ENCODE data around the gene GLRX2. TPM values are rescaled to one million over a fixed set of nuclear protein-coding genes. Genes with fewer than 3 reads are reported as not detected.

GLRX2 gene, protein sequence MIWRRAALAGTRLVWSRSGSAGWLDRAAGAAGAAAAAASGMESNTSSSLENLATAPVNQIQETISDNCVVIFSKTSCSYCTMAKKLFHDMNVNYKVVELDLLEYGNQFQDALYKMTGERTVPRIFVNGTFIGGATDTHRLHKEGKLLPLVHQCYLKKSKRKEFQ
- 13.9 TPM for total RNA-seq (2013)
- 10 to 100 TPM in 2 of 3 donors, 1 to 10 TPM in 1; 4.2 to 16.1 (median 15.2) TPM for polyA plus RNA-seq
- polyA minus RNA-seq, result 4.6 and 6.1 TPM in 2 replicates
- total RNA-seq, result 5.0 to 25.3 (median 18.5) reads per million in 11 experiments

DNA sequence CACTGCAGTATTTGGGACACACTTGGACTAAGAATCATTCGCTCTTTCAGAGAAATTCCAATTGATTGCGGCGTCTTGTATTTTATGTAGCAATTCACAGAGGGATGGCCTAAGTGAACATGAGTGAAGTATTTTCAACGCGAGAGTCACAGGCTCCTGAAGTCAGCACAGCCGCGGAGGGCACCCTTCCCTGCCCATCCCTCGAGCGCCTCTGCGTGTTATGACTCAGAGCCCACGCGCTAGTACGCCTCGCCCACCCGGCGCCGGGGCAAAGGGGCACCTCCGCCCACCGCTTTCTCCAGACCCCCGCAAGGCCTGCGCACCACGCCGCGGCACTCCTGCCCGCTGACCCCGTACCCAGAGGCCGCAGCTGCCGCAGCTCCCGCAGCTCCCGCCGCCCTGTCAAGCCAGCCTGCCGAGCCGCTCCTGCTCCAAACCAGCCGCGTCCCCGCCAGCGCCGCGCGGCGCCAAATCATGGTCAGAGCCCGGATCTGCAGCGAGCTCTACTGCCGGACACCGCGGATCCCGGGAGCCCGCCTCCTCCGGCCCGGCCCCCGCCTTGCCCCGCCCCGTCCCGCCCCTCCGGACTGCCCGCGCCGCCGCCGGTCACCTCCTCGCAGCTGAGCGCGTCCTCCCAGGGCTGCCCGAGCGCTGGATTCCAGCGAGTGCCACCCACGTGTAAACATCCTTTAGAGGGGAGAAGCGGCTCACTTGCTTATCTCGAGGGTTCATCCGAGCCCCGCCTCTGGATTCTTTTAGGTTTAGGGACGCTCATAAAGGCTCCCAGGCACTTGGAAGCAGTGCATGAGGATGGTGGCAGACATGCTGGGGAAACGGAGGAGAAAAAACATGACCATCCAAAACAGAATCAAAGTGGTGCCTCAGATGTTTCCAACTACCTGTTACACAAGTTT lies at the start of gene GLRX2:
Gene GLRX2, minus strand, starts transcription at position 508 of the 914 bp plus-strand sequence. Its CDS starts 32 bp downstream, at position 476.
- peaks cover 8% of the 10 kb centered on the region in 2 donors for H3K36me3 Mint-ChIP-seq
- H3K27me3 Mint-ChIP-seq (ENCODE audit: low read depth in 3 of 3), result peaks cover 0 to 3% (median 1%) of the 10 kb centered on the region in 3 donors
- DNase-seq, result peak; percentile 70 to 79 (median 74)
- H3K4me3 ChIP-seq (replicated peaks in 1 of 3; ENCODE audit: low read depth in 2 of 3, low read length in 3 of 3), result peak within 1 kb of the TSS; percentile 63 to 97 (median 96)
- no peaks in the 10 kb centered on the region for H3K27me3 ChIP-seq (ENCODE audit: control insufficient read depth in 2 of 2, insufficient read depth in 2 of 2, low read length in 2 of 2)
- peak within 1 kb of the TSS; percentile 90 for H2AFZ ChIP-seq (ENCODE audit: insufficient read depth, low read depth, low read length, poor library complexity, severe bottlenecking)
- peaks cover 14 to 21% of the 10 kb centered on the region in 2 donors for H3K4me1 ChIP-seq (ENCODE audit: control insufficient read depth in 1 of 2, insufficient read depth in 2 of 2, low read length in 2 of 2)
- H3K9me3 ChIP-seq (replicated peaks in 1 of 2; ENCODE audit: control insufficient read depth in 1 of 2, insufficient read depth in 1 of 2, low read length in 2 of 2), result no peaks in the 10 kb centered on the region
- WGBS (ENCODE audit: insufficient coverage), result under 1% methylated on average over 55 of the region's 73 CpGs
- H3K79me2 ChIP-seq (ENCODE audit: insufficient read depth, low read length), result peaks cover 35% of the 10 kb centered on the region
- H3K4me3 Mint-ChIP-seq, result peak within 1 kb of the TSS; percentile 88 to 95
- peak within 1 kb of the TSS; percentile 90 to 95 (median 93) for H3K27ac Mint-ChIP-seq
- H3K9me3 Mint-ChIP-seq, result no peaks in the 10 kb centered on the region
- peak within 1 kb of the TSS; percentile 88 for H3K9ac ChIP-seq (ENCODE audit: insufficient read depth, low read length, poor library complexity, severe bottlenecking)
- intact Hi-C loops (cut with micrococcal nuclease), result loop anchor here (5.0 to 10.0 kb wide), 2 partner anchors 48 to 50 kb away; partner anchors contain the start of genes RO60 (in 2 of the 2) and UCHL5 (in 2 of the 2)
- peaks cover 25% of the 10 kb centered on the region for H4K20me1 ChIP-seq (ENCODE audit: insufficient read depth, low read length)
- H3K4me1 Mint-ChIP-seq, result peaks cover 23% of the 10 kb centered on the region
- H3K4me2 ChIP-seq (replicated peaks; ENCODE audit: extremely low read depth, low read length, poor library complexity, severe bottlenecking), result peak within 1 kb of the TSS; percentile 87
- peaks cover 7 to 13% of the 10 kb centered on the region in 2 donors for H3K36me3 ChIP-seq (replicated peaks in 1 of 2; ENCODE audit: control insufficient read depth in 1 of 2, insufficient read depth in 2 of 2, low read length in 2 of 2)
- peak; percentile 25 for TF ChIP-seq CTCF (IDR thresholded peaks at IDR 0.05)
- peak within 1 kb of the TSS; percentile 66 to 90 for H3K27ac ChIP-seq (ENCODE audit: low read depth in 1 of 2, low read length in 2 of 2)

- Histone ChIP-seq H3K4me2 (replicated peaks; ENCODE audit: extremely low read depth, low read length, poor library complexity, severe bottlenecking) (no peak overlapping the region), H3K36me3 (replicated peaks in 1 of 2; ENCODE audit: control insufficient read depth in 1 of 2, insufficient read depth in 2 of 2, low read length in 2 of 2) (peaks cover 53 to 90% of the 10 kb centered on the region in 2 donors), H3K79me2 (ENCODE audit: insufficient read depth, low read length) (peaks cover 11% of the 10 kb centered on the region), H3K27me3 (ENCODE audit: control insufficient read depth in 2 of 2, insufficient read depth in 2 of 2, low read length in 2 of 2) (no peaks in the 10 kb centered on the region), H3K4me1 (ENCODE audit: control insufficient read depth in 1 of 2, insufficient read depth in 2 of 2, low read length in 2 of 2) (no peaks in the 10 kb centered on the region), H2AFZ (ENCODE audit: insufficient read depth, low read depth, low read length, poor library complexity, severe bottlenecking) (no peak overlapping the region), H4K20me1 (ENCODE audit: insufficient read depth, low read length) (peaks cover 17% of the 10 kb centered on the region), H3K9me3 (replicated peaks in 1 of 2; ENCODE audit: control insufficient read depth in 1 of 2, insufficient read depth in 1 of 2, low read length in 2 of 2) (no peaks in the 10 kb centered on the region), H3K4me3 (replicated peaks in 1 of 3; ENCODE audit: low read depth in 2 of 3, low read length in 3 of 3) (no peak overlapping the region), H3K27ac (ENCODE audit: low read depth in 1 of 2, low read length in 2 of 2) (no peak overlapping the region), H3K9ac (ENCODE audit: insufficient read depth, low read length, poor library complexity, severe bottlenecking) (no peak overlapping the region)
- Mint-ChIP-seq H3K9me3 (no peaks in the 10 kb centered on the region), H3K36me3 (peaks cover 64 to 70% of the 10 kb centered on the region in 2 donors), H3K4me1 (no peaks in the 10 kb centered on the region), H3K27me3 (ENCODE audit: low read depth in 3 of 3) (no peaks in the 10 kb centered on the region), H3K4me3 (no peak overlapping the region), H3K27ac (no peak overlapping the region)
- no CpG with 5 or more reads among the region's 1 CpG for WGBS (ENCODE audit: insufficient coverage)
- intact Hi-C loops (cut with micrococcal nuclease), result no loop called here
- TF ChIP-seq CTCF (IDR thresholded peaks at IDR 0.05), result no peak
- no peak for DNase-seq
These were observed 39.8 kb upstream of the GLRX2 start for GRCh38 chr1:193144999-193145398.
